GM19463 (cell line): ENCODE measurements around the gene CFAP157.

Source experiments
- ATAC-seq: cut with Tn5 transposase; IDR thresholded peaks from one replicate; pipeline ENCODE4 v1.9.1; 2021; ENCODE audit warnings: mild to moderate bottlenecking, moderate library complexity; ENCODE audit not compliant: unreplicated experiment

Gene CFAP157

DNA sequence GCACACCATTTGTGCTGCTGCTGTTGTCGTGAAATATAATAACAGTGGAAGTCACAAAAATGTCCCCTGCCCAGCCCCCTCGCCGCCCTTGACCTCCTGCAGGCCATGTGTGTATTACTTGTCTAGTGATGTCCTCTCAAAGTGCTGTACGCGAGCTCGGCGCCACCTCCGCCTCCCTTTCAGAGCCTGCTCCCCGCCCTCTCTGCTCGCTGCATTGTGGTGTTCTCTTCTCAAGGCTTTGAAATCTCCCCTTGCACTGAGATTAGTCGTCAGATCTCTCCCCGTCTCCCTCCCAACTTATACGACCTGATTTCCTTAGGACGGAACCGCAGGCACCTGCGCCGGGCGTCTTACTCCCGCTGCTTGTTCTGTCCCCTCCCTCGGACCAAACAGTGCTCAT, 14.7 kb upstream of the CFAP157 start:
- ATAC-seq = no peak

DNA sequence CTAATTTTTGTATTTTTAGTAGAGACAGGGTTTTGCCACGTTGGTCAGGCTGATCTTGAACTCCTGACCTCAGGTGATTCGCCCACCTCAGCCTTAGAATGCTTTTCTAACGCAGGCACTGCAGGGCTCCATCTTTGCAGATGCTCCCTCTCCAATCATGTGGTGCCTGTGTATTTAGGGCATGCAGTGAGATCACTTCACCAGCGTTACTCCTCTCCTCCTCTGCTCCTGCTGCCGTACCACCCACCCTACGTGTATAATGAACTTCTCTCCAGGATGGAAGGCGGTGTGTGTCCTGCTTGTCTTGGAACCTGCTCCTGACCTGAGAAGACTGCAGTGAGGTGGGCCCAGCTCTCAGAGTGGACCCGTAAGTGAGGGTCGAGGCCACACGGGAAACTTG, 13.6 kb upstream of the CFAP157 start:
- ATAC-seq = no peak

DNA sequence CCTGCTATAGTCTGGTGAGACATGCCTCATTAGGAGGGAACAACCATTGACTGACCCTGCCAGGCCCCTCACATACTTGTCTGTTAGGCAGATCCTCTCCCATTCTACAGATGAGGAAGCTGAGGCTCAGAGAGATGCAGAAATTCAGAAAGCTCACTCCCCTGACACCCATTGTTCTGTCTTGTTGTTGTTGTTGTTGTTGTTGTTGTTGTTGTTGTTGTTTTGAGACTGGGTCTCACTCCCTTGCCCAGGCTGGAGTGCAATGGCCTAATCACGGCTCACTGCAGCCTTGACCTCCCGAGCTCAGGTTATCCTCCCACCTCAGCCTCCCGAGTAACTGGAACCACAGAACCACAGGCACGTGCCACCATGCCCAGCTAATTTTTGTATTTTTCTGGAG, 13.1 kb upstream of the CFAP157 start:
- no peak for ATAC-seq

DNA sequence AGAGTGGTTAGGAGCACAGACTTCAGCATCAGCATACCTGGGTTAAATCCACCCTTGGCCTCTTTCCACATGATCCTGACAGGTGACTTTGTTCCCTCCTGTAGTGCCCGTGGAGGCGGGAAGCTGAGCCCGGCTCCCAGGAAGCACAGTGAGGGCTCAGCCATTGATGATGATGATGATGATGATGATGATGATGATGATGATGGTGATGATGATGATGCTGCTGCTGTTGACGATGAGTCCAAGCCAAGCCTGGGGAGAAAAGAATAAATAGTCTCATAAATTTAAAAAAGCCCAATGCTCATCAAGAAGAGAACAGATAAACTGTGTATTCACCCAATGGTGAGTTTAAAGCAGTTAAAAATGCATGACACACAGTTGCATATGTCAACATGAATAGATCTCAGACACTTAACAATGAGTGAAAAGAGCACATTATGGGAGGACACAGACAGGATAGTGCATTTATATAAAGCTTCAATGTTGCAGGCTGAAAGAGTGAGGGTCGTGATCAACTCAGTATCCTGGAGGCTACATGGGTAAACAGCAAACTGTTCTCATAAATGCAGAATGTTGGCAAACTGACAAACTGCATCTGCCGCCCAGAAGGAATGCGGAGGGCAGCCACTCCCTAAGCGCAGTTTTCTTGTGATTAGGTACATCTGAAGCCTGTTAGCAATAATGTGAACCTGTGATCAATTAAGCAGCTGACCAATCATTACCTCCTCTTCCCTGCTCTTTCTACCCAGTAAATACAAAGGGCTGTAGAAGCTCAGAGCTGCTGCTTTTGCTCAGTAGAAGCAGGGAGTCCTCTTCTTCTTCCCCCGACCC, 11.7 kb upstream of the CFAP157 start:
- ATAC-seq = no peak

DNA sequence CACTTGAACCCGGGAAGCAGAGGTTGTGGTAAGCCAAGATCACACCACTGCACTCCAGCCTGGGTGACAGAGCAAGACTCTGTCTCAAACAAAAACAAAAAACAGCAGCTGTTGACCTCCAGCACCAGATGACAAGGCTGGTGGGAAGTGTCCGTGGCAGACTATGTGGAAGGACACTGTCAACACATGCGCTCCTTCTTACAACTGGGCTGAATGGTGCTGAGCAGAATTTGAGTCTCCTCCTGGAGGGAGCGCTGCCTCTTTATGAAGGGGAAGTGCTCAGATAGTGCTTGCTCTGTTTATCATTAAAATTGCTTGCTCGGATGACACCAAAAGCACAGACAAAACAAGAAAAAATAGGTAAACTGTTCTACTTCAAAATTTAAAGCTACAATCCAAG, 9.2 kb upstream of the CFAP157 start:
- ATAC-seq = no peak

DNA sequence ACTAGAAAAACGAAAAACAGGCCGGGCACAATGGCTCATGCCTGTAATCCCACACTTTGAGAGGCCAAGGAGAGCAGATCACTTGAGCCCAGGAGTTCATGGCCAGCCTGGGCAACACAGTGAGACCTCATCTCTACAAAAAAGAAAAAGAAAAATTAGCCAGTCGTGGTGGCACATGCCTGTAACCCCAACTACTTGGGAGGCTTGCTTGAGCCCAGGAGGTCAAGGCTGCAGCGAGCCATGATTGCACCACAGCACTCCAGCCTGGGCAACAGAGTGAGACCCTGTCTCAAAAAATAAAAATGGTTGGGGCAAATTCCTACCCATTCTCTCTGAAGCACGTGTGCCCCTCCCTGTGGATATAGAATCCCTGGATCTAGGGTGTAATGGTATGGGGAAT, 8.4 kb upstream of the CFAP157 start:
- ATAC-seq = no peak

DNA sequence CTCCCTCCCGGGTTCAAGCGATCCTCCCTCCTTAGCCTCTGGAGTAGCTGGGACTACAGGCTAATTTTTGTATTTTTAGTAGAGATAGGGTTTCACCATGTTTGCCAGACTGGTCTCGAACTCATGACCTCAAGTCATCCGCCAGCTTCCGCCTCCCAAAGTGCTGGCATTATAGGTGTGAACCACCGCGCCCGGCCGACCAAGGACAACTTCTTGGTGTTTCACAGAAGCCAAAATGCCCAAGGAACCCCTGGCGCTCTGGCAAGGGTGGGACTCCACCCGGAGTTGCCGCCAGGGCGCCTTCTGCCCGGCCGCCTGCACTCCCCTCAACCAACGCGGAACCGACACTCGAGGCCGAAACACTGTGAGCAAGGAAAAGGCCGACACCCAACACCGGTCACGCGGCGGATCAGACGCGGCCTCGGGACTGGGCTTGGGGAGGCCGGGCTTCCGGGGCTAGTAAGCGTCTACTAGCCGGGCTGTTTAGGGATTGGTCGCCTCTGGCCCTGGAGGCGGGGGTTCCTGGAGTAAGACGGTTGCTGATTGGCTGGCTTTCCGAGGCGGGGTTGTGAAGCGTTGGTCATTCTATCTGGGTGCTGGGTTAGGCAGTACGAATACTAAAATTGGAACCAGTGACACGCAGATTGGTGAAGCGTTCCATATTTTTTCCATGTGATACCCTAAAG, 7.7 kb upstream of the CFAP157 start:
- ATAC-seq = peak; percentile 88

DNA sequence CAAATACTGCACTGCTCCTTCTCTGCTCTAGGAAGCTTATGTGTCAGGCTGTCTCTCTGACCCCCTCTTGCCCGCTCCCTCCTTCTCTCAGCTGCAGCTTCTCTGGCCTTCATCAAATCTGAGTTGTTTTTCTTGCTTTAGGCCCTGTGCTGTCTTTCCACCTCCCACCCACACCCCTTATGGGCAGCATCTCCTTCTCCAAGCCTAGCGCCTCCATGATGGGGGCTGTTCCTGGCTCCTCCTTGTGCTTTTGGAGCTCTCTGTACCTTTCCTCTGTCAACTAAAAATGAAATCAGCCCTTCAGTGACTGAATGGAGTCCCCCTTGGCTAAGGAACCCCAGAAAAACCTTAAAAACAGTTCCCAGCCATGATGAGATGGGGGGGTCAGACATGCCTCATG, 6.6 kb upstream of the CFAP157 start:
- no peak for ATAC-seq

DNA sequence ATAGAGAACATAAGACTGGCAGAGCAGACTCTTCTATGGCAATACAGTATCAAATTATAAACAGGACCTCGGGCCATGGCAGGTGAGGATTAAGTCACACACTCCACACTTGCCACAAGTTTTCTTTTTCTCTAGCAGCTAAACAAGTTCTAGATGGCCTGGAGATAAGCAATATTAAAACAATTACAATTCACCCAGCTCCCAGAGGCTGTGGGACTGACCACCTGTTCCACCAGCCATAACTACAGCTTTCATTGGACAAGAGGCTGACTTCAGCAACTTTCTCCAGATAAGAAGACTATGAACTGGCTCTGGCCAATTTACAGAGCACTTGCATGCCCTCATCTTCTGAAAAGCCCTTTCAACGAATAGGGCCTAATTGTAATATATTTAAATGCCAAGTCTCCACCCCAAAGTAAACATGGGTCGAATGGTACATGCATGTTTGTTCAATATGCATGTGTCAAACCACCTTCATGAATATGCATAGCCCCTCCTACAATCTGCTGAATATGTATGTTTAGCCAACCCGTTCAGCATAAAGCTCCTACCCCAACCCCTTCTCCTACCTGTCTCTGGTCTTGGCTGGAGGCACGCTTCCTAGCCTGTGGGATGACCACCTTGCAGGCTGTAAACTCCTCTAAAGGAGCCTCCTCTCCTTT, 6.1 kb upstream of the CFAP157 start:
- ATAC-seq = no peak

DNA sequence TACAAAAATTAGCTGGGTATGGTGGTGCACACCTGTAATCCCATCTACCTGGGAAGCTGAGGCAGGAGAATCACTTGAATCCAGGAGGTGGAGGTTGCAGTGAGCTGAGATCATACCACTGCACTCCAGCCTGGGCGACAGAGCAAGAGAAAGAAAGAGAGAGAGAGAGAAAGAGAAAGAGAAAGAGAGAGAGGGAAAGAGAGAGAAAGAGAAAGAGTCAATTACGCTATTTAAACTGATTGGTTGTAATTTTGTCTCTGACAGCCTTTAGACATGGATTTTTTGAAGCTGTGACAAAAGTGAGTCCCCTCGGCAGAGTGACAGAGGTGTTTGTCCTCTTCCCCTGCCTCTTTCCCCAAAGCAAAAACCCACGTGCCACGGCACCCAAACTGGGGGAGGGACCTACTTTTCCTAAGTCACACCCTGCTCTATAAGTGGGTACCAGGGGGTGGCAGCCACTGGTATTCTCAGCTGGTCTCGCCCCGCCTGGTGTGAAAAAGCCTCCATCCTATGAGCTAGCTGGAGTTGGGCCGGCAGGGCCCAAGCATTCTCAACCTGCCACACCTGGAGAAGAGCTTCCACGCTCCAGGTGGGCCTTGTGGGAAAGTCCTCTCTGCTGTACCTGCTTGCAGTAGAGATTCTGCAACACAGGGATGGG, 3.4 kb upstream of the CFAP157 start:
- no peak for ATAC-seq

DNA sequence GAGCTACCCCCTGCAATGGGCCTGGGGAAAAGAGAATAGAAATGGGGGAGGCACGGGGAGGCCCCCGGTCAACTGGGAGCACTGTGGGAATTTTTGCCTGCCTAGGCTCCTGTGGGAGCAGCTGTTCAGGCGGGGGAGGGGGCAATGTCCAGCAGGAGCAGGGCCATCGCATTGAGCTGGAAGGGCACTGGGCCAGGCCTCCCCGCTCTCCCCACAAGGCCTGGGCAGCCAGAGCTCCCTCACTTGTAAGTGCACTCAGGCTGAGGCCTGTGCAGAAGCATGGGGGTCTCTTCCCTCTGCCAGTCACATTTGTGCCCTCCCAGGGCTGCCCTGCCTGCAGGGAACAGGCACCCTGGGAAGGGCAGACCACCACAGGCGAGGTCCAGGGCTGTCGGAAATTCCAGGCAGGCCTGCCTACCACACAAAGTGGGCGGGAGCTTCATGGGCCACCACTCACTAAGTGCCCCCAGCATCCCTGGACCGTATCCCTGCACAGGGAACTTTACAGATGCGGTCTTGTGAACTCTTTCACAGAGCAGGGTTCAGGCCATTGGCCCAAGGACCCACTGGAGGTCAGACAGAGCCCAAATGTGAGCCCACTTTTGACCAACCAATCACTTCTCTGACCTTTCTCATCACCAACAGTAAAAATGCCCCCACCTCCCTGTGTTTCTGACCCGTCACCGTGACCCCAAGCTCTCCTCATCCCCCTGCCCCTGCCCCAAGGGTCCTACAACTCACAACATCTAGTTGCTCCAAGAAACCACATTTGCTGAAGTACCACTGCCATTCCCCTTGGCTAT, 1.0 kb upstream of the CFAP157 start:
- no peak for ATAC-seq

DNA sequence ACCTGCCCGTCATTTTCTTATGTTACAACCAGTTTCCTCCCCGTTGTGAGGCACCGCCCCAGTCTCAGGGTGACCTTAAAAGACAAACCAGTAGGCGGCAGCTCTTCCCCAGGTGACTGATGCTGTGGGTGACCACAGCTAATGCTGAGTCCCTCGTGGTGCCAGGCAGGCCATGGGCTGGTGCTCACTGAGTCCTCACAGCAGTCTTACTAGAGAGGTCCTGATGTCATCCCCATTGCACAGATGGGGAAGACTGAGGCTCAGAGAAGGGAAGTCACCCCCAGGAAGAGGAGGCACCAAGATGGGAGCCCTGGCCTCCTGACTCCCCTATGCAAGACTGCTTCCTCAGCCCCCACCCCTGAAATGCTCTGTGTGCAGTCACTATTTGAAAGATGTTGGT, 978 bp downstream of the CFAP157 start:
- no peak for ATAC-seq

DNA sequence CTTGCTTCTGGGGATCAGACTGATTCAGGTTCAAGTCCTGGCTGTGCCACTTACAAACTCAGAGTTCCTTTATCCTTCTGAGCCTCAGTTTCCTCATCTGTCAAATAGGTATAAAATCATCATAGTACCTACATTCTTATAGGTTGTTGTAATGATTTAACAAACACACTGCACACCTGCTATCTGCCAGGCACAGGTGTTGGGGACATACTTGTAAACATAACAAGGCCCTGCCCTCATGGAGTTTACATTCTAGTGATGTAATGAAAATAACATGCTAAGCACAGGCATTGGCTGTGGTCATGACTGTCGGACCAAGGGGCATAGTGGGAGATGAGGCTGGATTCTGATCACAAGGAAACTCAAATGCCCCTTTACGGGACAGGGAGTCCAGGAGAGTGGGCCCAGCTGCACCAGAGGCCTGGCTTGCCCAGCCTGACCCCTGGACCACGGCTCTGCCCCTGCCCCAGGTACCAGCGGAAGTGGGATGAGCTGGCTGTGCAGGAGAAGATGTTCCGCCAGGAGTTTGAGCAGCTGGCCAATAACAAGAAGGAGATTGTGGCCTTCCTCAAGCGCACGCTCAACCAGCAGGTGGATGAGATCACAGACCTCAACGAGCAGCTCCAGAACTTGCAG, 2.3 kb downstream of the CFAP157 start:
- ATAC-seq = no peak

DNA sequence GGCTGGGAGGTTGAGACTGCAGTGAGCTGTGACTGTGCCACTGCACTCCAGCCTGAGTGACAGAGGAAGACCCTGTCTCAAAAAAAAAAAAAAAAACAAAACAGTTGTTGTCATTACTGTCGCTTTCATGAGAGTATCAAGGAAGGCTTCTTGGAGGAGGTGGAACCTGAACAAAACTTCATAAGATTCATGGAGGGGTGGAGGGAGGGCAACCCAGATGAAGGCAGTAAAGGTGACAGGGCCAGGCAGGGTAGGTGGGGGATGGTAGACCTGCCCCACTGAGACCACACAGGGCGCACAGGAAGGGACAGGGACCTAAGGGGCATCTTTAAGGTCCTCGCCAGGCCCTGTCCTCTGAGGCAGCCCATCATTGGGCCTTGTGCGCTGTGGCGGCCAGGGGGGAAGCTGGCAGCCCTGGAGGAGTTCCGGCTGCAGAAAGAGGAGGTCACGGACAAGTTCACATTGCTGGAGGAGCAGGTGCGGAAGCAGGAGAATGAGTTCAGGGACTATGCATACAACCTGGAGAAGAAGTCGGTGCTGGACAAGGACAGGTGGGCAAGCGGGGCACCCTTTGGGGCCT, 3.5 kb downstream of the CFAP157 start:
- no peak for ATAC-seq

DNA sequence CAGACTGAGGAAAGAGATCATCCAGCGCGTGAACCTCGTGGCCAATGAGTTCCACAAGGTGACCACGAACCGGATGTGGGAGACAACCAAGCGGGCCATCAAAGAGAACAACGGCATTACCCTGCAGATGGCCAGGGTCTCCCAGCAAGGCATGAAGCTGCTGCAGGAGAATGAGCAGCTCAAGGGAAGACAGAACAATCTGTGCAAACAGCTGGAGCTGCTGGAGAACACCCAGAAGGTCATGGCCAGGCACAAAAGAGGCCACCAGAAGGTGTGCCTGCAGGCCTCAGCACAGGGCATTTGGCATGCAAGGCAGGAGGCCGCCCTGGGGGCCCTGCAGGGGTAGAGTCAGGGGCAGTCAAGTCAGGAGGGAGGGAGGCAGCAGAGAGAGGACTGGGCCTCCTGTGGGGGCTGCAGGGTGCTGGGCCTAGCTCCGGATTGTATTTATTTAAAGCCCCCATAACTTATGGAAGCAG, 4.5 kb downstream of the CFAP157 start:
- no peak for ATAC-seq

DNA sequence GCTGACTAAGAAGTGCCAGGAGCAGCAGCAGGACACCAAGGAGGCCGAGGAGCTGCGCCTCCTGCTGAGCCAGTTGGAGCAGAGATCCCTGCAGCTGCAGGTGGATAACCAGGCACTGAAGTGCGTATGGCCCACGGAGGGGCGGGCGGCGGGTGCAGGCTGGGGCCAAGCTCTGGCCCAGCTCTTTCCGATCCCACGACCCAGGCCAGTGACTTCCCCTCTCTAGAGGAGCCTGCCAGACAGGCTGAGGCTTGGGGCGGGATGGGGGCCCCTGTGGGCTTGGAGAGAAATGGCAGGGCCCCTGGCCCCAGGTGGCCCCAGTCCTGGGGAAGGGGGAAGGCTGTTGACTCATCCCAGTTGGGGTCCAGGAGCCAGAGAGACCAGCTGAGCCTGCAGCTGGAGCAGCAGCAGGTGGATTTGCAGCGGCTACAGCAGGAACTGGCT, 5.1 kb downstream of the CFAP157 start:
- no peak for ATAC-seq

DNA sequence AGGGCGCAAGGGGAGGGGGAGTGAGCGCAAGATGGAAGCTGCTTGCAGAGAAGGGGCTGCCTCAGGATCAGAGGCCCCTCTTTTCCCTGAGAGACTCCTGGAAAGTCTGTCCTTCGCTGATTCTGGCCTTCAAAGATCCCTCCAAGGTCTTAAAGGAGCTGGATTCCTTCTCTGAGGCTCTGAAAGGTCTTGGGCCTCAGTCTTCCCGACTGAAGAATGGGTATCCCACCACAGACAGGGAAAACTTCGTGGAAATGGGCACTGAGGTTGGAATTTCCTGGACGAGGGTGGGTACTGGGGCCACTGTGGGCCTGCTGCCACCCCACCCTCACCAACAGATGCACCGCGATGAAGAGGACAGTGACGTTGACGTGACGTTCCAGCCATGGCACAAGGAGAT, 5.6 kb downstream of the CFAP157 start:
- no peak for ATAC-seq

DNA sequence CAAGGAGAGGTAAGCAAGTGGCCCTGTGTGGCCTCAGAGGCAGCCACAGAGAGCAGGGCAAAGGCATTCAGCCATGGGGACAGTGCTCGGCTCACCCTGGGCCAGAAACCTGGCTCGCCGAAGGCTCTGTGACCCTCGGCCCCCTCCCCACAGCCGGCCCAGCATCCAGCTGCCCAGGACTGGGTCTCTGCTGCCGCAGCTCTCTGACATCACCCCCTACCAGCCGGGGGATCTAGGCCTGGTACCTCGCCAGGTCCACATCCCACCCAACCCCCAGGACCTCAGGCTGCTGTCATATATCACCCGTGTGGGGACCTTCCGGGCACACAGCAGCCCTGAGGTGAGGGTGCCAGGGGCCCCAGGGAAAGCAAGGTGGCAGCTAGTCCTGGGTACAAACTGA, 6.1 kb downstream of the CFAP157 start:
- ATAC-seq = no peak

DNA sequence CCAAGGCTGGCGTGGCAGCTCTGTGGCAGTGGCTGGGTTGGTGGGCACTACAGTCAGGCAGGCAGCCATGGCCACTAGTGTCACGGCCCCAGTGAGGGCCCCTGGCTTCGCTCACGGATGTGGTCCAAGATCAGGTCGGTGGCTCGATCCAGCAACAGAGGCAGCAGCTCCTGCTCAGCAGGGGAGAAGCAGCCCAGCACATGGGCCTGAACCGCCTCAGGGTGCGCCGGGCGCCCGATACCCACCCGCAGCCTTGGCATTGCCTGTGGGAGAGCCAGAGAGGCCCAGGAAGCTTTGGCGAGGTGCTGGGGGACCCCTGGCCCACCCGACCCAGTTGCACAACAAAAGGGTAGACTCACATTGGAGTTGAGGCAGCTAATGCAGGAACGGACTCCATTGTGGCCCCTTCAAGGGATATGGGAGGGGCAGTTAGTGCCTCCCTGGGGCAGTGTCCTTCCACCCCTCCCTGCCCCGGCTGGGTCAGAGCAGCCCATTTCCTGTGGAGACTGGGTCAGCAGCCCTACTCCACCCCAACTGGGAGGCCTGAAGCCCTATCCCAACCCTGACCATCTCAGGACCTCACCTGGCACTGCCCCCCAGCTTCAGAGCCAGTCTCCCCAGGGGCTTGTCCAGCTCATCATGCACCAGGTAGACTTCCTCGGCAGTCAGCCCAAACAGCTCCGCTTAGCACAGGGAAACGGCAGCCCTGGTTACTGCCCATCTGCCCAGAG, 7.4 kb downstream of the CFAP157 start:
- no peak for ATAC-seq
